SK-N-SH treated with all-trans-retinoic acid at 6 μM for 48 hours (cell line): ENCODE data around the gene ALDH4A1.

Source experiments
- ATAC-seq: fragments of 200-7000 bp; cut with Tn5 transposase; 3 replicates; pipeline ENCODE4 v1.9.1; 2020; ENCODE audit warnings: mild to moderate bottlenecking, moderate library complexity
- ARNTL ChIP-seq: fragments of 450-650 bp; formaldehyde crosslinking; IDR thresholded peaks from 2 replicates; pipeline ENCODE4 v1.5.0; 2020; ENCODE audit warnings: low read depth, mild to moderate bottlenecking, moderate library complexity, borderline replicate concordance
- CREB5 ChIP-seq: fragments of 250-450 bp; sonication (Bioruptor Pico); IDR thresholded peaks from 2 replicates; pipeline ENCODE4 v1.5.1; 2020; ENCODE audit warnings: low read depth, mild to moderate bottlenecking, moderate library complexity
- ESRRG ChIP-seq: fragments of 250-450 bp; sonication (Bioruptor Pico); IDR thresholded peaks from 2 replicates; pipeline ENCODE4 v1.6.1; 2021; ENCODE audit warnings: mild to moderate bottlenecking
- GLIS3 ChIP-seq: fragments of 250-450 bp; sonication (Bioruptor Pico); IDR thresholded peaks from 2 replicates; pipeline ENCODE4 v1.5.0; 2020; ENCODE audit warnings: mild to moderate bottlenecking, moderate library complexity
- ISL1 ChIP-seq: fragments of 250-450 bp; sonication (Bioruptor Pico); IDR thresholded peaks from 2 replicates; pipeline ENCODE4 v2.1.2; 2022; ENCODE audit warnings: mild to moderate bottlenecking, moderate library complexity
- OSR1 ChIP-seq: fragments of 250-450 bp; sonication (Bioruptor Pico); IDR thresholded peaks from 2 replicates; pipeline ENCODE4 v1.8.0; 2022; ENCODE audit warnings: moderate library complexity, mild to moderate bottlenecking, inconsistent platforms
- PATZ1 ChIP-seq: fragments of 250-450 bp; sonication (Bioruptor Pico); IDR thresholded peaks from 2 replicates; pipeline ENCODE4 v1.8.0; 2020; ENCODE audit warnings: mild to moderate bottlenecking, moderate library complexity, borderline replicate concordance
- POU6F1 ChIP-seq: fragments of 250-450 bp; sonication (Bioruptor Pico); IDR thresholded peaks from 2 replicates; pipeline ENCODE4 v1.8.0; 2021; ENCODE audit warnings: low read depth, mild to moderate bottlenecking, moderate library complexity, borderline replicate concordance
- SNAI2 ChIP-seq: fragments of 250-450 bp; sonication (Bioruptor Pico); IDR thresholded peaks from 2 replicates; pipeline ENCODE4 v1.5.0; 2020; ENCODE audit warnings: mild to moderate bottlenecking, moderate library complexity
- TCF4 ChIP-seq: fragments of 250-450 bp; sonication (Bioruptor Pico); IDR thresholded peaks from 2 replicates; pipeline ENCODE4 v1.8.0; 2021; ENCODE audit warnings: mild to moderate bottlenecking, moderate library complexity, borderline replicate concordance
- TOX ChIP-seq: fragments of 250-450 bp; sonication (Bioruptor Pico); IDR thresholded peaks from 2 replicates; pipeline ENCODE4 v1.8.0; 2021; ENCODE audit warnings: mild to moderate bottlenecking, moderate library complexity, borderline replicate concordance
- TSHZ2 ChIP-seq: fragments of 250-450 bp; sonication (Bioruptor Pico); IDR thresholded peaks from 2 replicates; pipeline ENCODE4 v1.5.0; 2020; ENCODE audit warnings: mild to moderate bottlenecking, moderate library complexity
- ZC3H10 ChIP-seq: fragments of 250-450 bp; sonication (Bioruptor Pico); IDR thresholded peaks from 2 replicates; pipeline ENCODE4 v1.5.1; 2021; ENCODE audit warnings: mild to moderate bottlenecking, moderate library complexity
- ZFP3 ChIP-seq: fragments of 250-450 bp; sonication (Bioruptor Pico); IDR thresholded peaks from 2 replicates; pipeline ENCODE4 v1.5.0; 2020; ENCODE audit warnings: mild to moderate bottlenecking, moderate library complexity
- ZNF565 ChIP-seq: fragments of 450-650 bp; formaldehyde crosslinking; conservative IDR thresholded peaks from 2 replicates; pipeline ENCODE4 v1.5.0; 2020; ENCODE audit warnings: low read depth, mild to moderate bottlenecking, moderate library complexity
- ZNF70 ChIP-seq: fragments of 450-650 bp; formaldehyde crosslinking; IDR thresholded peaks from 2 replicates; pipeline ENCODE4 v1.5.0; 2020; ENCODE audit warnings: mild to moderate bottlenecking, moderate library complexity
- ZNF8 ChIP-seq: fragments of 450-650 bp; formaldehyde crosslinking; IDR thresholded peaks from 2 replicates; pipeline ENCODE4 v1.5.0; 2020; ENCODE audit warnings: mild to moderate bottlenecking, moderate library complexity

The ALDH4A1 gene

GRCh38 chr1:18929686-18930085 lies 27.3 kb upstream of the ALDH4A1 start (continued):
- no peak for TF ChIP-seq ARNTL (CRISPR knock-in tag)

GRCh38 chr1:18928985-18929384 lies 26.6 kb upstream of the ALDH4A1 start:
- TF ChIP-seq TSHZ2, result no peak
- TF ChIP-seq ISL1 (CRISPR knock-in tag), result no peak
- no peak for TF ChIP-seq GLIS3 (CRISPR knock-in tag)
- TF ChIP-seq ZNF8, result no peak
- TF ChIP-seq POU6F1 (CRISPR knock-in tag), result no peak
- no peak for TF ChIP-seq ARNTL (CRISPR knock-in tag)
- TF ChIP-seq ZFP3 (CRISPR knock-in tag), result no peak
- TF ChIP-seq ZC3H10 (CRISPR knock-in tag), result no peak
- ATAC-seq, result no peak

- ATAC-seq, result no peak
- TF ChIP-seq POU6F1 (CRISPR knock-in tag), result no peak
- TF ChIP-seq SNAI2 (CRISPR knock-in tag), result no peak
- no peak for TF ChIP-seq TCF4 (CRISPR knock-in tag)
- TF ChIP-seq ZNF70 (CRISPR knock-in tag), result no peak
- TF ChIP-seq ESRRG (CRISPR knock-in tag), result no peak
- TF ChIP-seq ZNF565 (CRISPR knock-in tag), result no peak
- no peak for TF ChIP-seq ZFP3 (CRISPR knock-in tag)
- no peak for TF ChIP-seq PATZ1 (CRISPR knock-in tag)
- TF ChIP-seq OSR1 (CRISPR knock-in tag), result no peak
Measured at GRCh38 chr1:18928406-18928805, 26.1 kb upstream of the ALDH4A1 start.

GRCh38 chr1:18927654-18928272 lies 25.4 kb upstream of the ALDH4A1 start:
- no peak for TF ChIP-seq TOX (CRISPR knock-in tag)
- TF ChIP-seq ZC3H10 (CRISPR knock-in tag), result no peak
- no peak for TF ChIP-seq CREB5 (CRISPR knock-in tag)
- no peak for TF ChIP-seq ARNTL (CRISPR knock-in tag)
- TF ChIP-seq, all 23 proteins: peak for 0
- peak; percentile 9 for ATAC-seq
